Measurements from ENCODE around the gene GABRR2.
"Not testable (repeated sequence)": the region's sequence is repeated elsewhere in the genome, so short reads cannot be mapped to it uniquely, and the experiment has no call there.

GABRR2 gene

GRCh38 chr6:89323511-89323971 lies 8.4 kb upstream of the GABRR2 start:
- no peak for DNase-seq

- DNase-seq = no peak
Measured at GRCh38 chr6:89321131-89321970, 6.3 kb upstream of the GABRR2 start.

- DNase-seq = no peak
Measured at GRCh38 chr6:89320012-89320559, 5.0 kb upstream of the GABRR2 start.

GRCh38 chr6:89317067-89317466 lies 2.0 kb upstream of the GABRR2 start:
- no peak for DNase-seq

- DNase-seq = no peak
Measured at GRCh38 chr6:89314692-89315091, 407 bp downstream of the GABRR2 start.

- no peak for DNase-seq
Measured at GRCh38 chr6:89313006-89313405, 2.1 kb downstream of the GABRR2 start.

- DNase-seq = no peak
Measured at GRCh38 chr6:89311853-89312531, 3.1 kb downstream of the GABRR2 start.

GRCh38 chr6:89311530-89311852 lies 3.6 kb downstream of the GABRR2 start:
- DNase-seq = no peak

GRCh38 chr6:89310929-89311328 lies 4.2 kb downstream of the GABRR2 start:
- no peak for DNase-seq

GRCh38 chr6:89308525-89309395 lies 6.3 kb downstream of the GABRR2 start:
- no peak for DNase-seq

- DNase-seq = not testable (repeated sequence)
Measured at GRCh38 chr6:89304517-89304916, 10.6 kb downstream of the GABRR2 start.

GRCh38 chr6:89302936-89303335 lies 12.2 kb downstream of the GABRR2 start:
- no peak for DNase-seq

- no peak for DNase-seq
Measured at GRCh38 chr6:89302195-89302770, 12.8 kb downstream of the GABRR2 start.

GRCh38 chr6:89301586-89302194 lies 13.4 kb downstream of the GABRR2 start:
- no peak for DNase-seq

GRCh38 chr6:89299466-89299850 lies 15.6 kb downstream of the GABRR2 start:
- no peak for DNase-seq

- no peak for DNase-seq
Measured at GRCh38 chr6:89298680-89299465, 16.2 kb downstream of the GABRR2 start.

- DNase-seq = no peak
Measured at GRCh38 chr6:89297695-89298351, 17.3 kb downstream of the GABRR2 start.

- DNase-seq = no peak
Measured at GRCh38 chr6:89295981-89296380, 19.1 kb downstream of the GABRR2 start.

GRCh38 chr6:89295116-89295515 lies 20.0 kb downstream of the GABRR2 start:
- DNase-seq = not testable (repeated sequence)

- no peak for DNase-seq
Measured at GRCh38 chr6:89291256-89291819, 23.8 kb downstream of the GABRR2 start.

Data from NCI-H748 treated with DMSO at 0.1 percent for 48 hours (cell line).